ENCODE results near the gene PLEKHS1. TPM values are rescaled to one million over a fixed set of nuclear protein-coding genes. Genes with fewer than 3 reads are reported as not detected.

PLEKHS1 gene
- total and polyA plus RNA-seq, 7 donors: 0.04 to 0.10 TPM; not detected in 5

GRCh38 chr10:113720386-113720785 is 31.1 kb upstream of the PLEKHS1 start:
- Histone ChIP-seq H3K27me3 (ENCODE audit: insufficient read depth in 3 of 3, low read length in 2 of 3) (no peaks in the 10 kb centered on the region), H3K4me3 (no peak overlapping the region), H3K9me3 (no peaks in the 10 kb centered on the region), H3K27ac (no peak overlapping the region), H3K36me3 (ENCODE audit: insufficient read depth in 1 of 2, low read depth in 1 of 2) (peaks cover 0 to 64% of the 10 kb centered on the region in 2 donors), H3K4me1 (no peaks in the 10 kb centered on the region)
- DNase-seq (no peak), ATAC-seq (no peak)
- no peak for TF ChIP-seq CTCF (IDR thresholded peaks at IDR 0.05)
- intact Hi-C loops (cut with DNase I): no loop called here
- WGBS, 3 donors: 83 to 91% (median 90%) methylated on average over 8 of the region's 8 CpGs

GRCh38 chr10:113732160-113732881 is 19.2 kb upstream of the PLEKHS1 start:
- ATAC-seq: no peak
- no peak overlapping the region for H3K27ac ChIP-seq
- no peaks in the 10 kb centered on the region for H3K4me1 ChIP-seq
- H3K27me3 ChIP-seq (ENCODE audit: insufficient read depth in 3 of 3, low read length in 2 of 3): peaks cover 0 to 2% (median 0%) of the 10 kb centered on the region in 3 donors
- H3K36me3 ChIP-seq (ENCODE audit: insufficient read depth in 1 of 2, low read depth in 1 of 2): peaks cover 15 to 39% of the 10 kb centered on the region in 2 donors
- intact Hi-C loops (cut with DNase I): no loop called here
- H3K9me3 ChIP-seq: no peaks in the 10 kb centered on the region
- DNase-seq: no peak
- no peak overlapping the region for H3K4me3 ChIP-seq
- WGBS, 3 donors: 83% methylated on average over 9 of the region's 9 CpGs
- no peak for TF ChIP-seq CTCF (IDR thresholded peaks at IDR 0.05)

GRCh38 chr10:113732966-113733365 is 18.5 kb upstream of the PLEKHS1 start:
- WGBS, 3 donors: 73 to 78% (median 75%) methylated on average over 4 of the region's 4 CpGs
- Histone ChIP-seq H3K9me3 (no peaks in the 10 kb centered on the region), H3K27ac (no peak overlapping the region), H3K4me1 (no peaks in the 10 kb centered on the region), H3K27me3 (ENCODE audit: insufficient read depth in 3 of 3, low read length in 2 of 3) (peaks cover 0 to 2% (median 0%) of the 10 kb centered on the region in 3 donors), H3K4me3 (no peak overlapping the region), H3K36me3 (ENCODE audit: insufficient read depth in 1 of 2, low read depth in 1 of 2) (peaks cover 13 to 34% of the 10 kb centered on the region in 2 donors)
- no peak for TF ChIP-seq CTCF (IDR thresholded peaks at IDR 0.05)
- no peak for ATAC-seq
- intact Hi-C loops (cut with DNase I): no loop called here
- no peak for DNase-seq

GRCh38 chr10:113733635-113734034 is 17.8 kb upstream of the PLEKHS1 start:
- Histone ChIP-seq H3K9me3 (no peaks in the 10 kb centered on the region), H3K4me3 (no peak overlapping the region), H3K27me3 (ENCODE audit: insufficient read depth in 3 of 3, low read length in 2 of 3) (peaks cover 0 to 2% (median 0%) of the 10 kb centered on the region in 3 donors), H3K36me3 (ENCODE audit: insufficient read depth in 1 of 2, low read depth in 1 of 2) (peaks cover 9 to 28% of the 10 kb centered on the region in 2 donors), H3K27ac (no peak overlapping the region), H3K4me1 (no peaks in the 10 kb centered on the region)
- no peak for TF ChIP-seq CTCF (IDR thresholded peaks at IDR 0.05)
- ATAC-seq: no peak
- no peak for DNase-seq
- intact Hi-C loops (cut with DNase I): no loop called here
- WGBS, 3 donors: 81 to 97% (median 93%) methylated on average over 4 of the region's 4 CpGs

GRCh38 chr10:113735913-113736312 is 15.6 kb upstream of the PLEKHS1 start:
- TF ChIP-seq CTCF (IDR thresholded peaks at IDR 0.05): no peak
- no peak for DNase-seq
- no peak for ATAC-seq
- intact Hi-C loops (cut with DNase I): no loop called here
- Histone ChIP-seq H3K27ac (no peak overlapping the region), H3K36me3 (ENCODE audit: insufficient read depth in 1 of 2, low read depth in 1 of 2) (peaks cover 0 to 6% of the 10 kb centered on the region in 2 donors), H3K9me3 (no peaks in the 10 kb centered on the region), H3K27me3 (ENCODE audit: insufficient read depth in 3 of 3, low read length in 2 of 3) (peaks cover 0 to 2% (median 0%) of the 10 kb centered on the region in 3 donors), H3K4me3 (no peak overlapping the region), H3K4me1 (no peaks in the 10 kb centered on the region)
- WGBS, 3 donors: 18 to 21% (median 18%) methylated on average over 2 of the region's 2 CpGs
